NB4 (cell line): ENCODE data around the gene TSPAN11.

Experiments
- DNase-seq: peaks from one replicate; pipeline ENCODE4 v3.0.0; 2010; ENCODE audit warnings: low read depth
- H3K4me3 ChIP-seq: one replicate; pipeline ENCODE4 v1.5.1; 2011; ENCODE audit warnings: mild to moderate bottlenecking, low read depth, low read length, moderate library complexity
- CTCF ChIP-seq: IDR thresholded peaks from one replicate; pipeline ENCODE4 v1.5.1; 2012; ENCODE audit warnings: low read depth, low read length
- MAX ChIP-seq: IDR thresholded peaks from 2 replicates; pipeline ENCODE4 v1.6.1; 2011; ENCODE audit warnings: low read depth, low read length
- MYC ChIP-seq: IDR thresholded peaks from 2 replicates; pipeline ENCODE4 v1.6.1; 2011; ENCODE audit warnings: low read depth, low read length
- POLR2A ChIP-seq: IDR thresholded peaks from 2 replicates; pipeline ENCODE4 v1.6.1; 2011; ENCODE audit warnings: mild to moderate bottlenecking; ENCODE audit not compliant: insufficient read length; ENCODE audit errors: extremely low read depth

Gene TSPAN11

GRCh38 chr12:30982413-30982812, 55.9 kb downstream of the TSPAN11 start:
- DNase-seq, result no peak
- no peak for TF ChIP-seq MYC
- no peak for TF ChIP-seq POLR2A
- TF ChIP-seq CTCF, result no peak
- TF ChIP-seq MAX, result no peak
- H3K4me3 ChIP-seq, result no peak overlapping the region

GRCh38 chr12:30985814-30986452, 59.4 kb downstream of the TSPAN11 start:
- peak; percentile 56 for DNase-seq
- TF ChIP-seq CTCF (peak; percentile 85), MYC (no peak)
- no peak overlapping the region for H3K4me3 ChIP-seq

GRCh38 chr12:30988086-30988485, 61.5 kb downstream of the TSPAN11 start:
- H3K4me3 ChIP-seq, result no peak overlapping the region
- DNase-seq, result no peak
- TF ChIP-seq MYC, result no peak
- no peak for TF ChIP-seq POLR2A
- TF ChIP-seq MAX, result no peak
- TF ChIP-seq CTCF, result no peak

- no peak for TF ChIP-seq MYC
- TF ChIP-seq CTCF, result no peak
- no peak for TF ChIP-seq MAX
- no peak for TF ChIP-seq POLR2A
- DNase-seq, result no peak
- H3K4me3 ChIP-seq, result no peak overlapping the region
These were observed 62.2 kb downstream of the TSPAN11 start for GRCh38 chr12:30988646-30989286.

GRCh38 chr12:30989754-30990153, 63.2 kb downstream of the TSPAN11 start:
- H3K4me3 ChIP-seq, result no peak overlapping the region
- peak; percentile 22 for TF ChIP-seq CTCF
- TF ChIP-seq POLR2A, result no peak
- TF ChIP-seq MYC, result no peak
- TF ChIP-seq MAX, result no peak
- peak; percentile 47 for DNase-seq
